ENCODE results near the gene LPP. TPM values are rescaled to one million over a fixed set of nuclear protein-coding genes. Genes with fewer than 3 reads are reported as not detected.

Gene LPP
- total and polyA plus RNA-seq, 9 of the 15 experiments (the other 6 are each of a cell fraction or from before 2014, with no cell fraction given), result 0.07 to 0.18 TPM; not detected in 7

DNA sequence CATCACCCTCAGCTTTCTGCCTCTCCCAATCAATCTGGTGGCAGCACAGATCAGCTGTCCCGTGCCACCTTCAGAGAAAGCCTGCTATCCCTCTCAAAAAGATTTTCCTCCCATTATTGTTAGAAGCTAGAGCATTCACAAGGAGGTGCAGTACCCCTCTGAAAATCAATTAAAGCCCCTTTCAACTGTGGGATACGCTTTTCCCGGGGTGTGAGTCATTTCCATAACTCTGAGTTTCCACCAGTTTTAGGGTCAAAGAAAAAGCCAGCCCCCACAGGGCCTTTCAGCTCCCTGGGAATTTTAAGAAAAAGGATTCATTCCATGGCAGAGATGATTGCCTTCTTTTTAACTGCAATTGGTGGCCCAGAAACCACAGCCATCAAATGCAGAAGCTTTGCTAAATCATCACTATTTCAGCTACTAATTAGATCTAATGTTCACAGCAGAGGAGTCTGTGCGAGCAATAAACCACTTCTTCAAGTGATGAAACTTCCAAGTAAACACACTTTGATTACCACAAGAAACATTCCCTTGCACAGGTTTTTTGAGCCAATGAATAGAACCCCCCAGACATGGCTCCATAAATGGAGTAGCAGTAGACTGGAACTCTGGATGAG, 747.8 kb downstream of the LPP start:
- no TSS peak for BruUV-seq (replicated peaks)
- intact Hi-C loops (cut with micrococcal nuclease), result no loop called here

More for the DNA sequence above, 747.8 kb downstream of the LPP start:
- Histone ChIP-seq H3K9ac (ENCODE audit: insufficient read depth in 1 of 2, low read depth in 2 of 2, low read length in 2 of 2) (no peak overlapping the region), H3K27me3 (ENCODE audit: control insufficient read depth in 2 of 2, insufficient read depth in 2 of 2, low read length in 2 of 2) (no peaks in the 10 kb centered on the region), H4K20me1 (replicated peaks; ENCODE audit: control insufficient read depth, insufficient read depth, low read length) (no peaks in the 10 kb centered on the region), H3K4me1 (replicated peaks in 1 of 2; ENCODE audit: control insufficient read depth in 2 of 2, insufficient read depth in 2 of 2, low read length in 2 of 2) (no peaks in the 10 kb centered on the region), H2AFZ (ENCODE audit: low read depth, low read length) (no peak overlapping the region), H3K9me3 (replicated peaks; ENCODE audit: control insufficient read depth, insufficient read depth, low read depth, low read length) (no peaks in the 10 kb centered on the region), H3K4me3 (no peak overlapping the region), H3K4me2 (ENCODE audit: insufficient read depth, low read length) (no peak overlapping the region), H3K27ac (ENCODE audit: extremely low read depth, low read depth, low read length) (no peak overlapping the region), H3K36me3 (ENCODE audit: control insufficient read depth, insufficient read depth, low read length) (no peaks in the 10 kb centered on the region), H3K79me2 (ENCODE audit: control insufficient read depth, insufficient read depth, low read length) (no peaks in the 10 kb centered on the region), H3K9me1 (ENCODE audit: control insufficient read depth, insufficient read depth, low read length) (no peaks in the 10 kb centered on the region)
- in situ Hi-C loops (cut with MboI), result no loop called here
- TF ChIP-seq CBFA2T3 (IDR thresholded peaks at IDR 0.05) (no peak), E2F6 (IDR thresholded peaks at IDR 0.05; ENCODE audit: borderline replicate concordance in 1 of 2, extremely low read depth in 1 of 2, insufficient read depth in 1 of 2, insufficient read length in 1 of 2, low read depth in 1 of 2, low read length in 1 of 2, poor library complexity in 1 of 2, severe bottlenecking in 1 of 2) (no peak), CTCFL (IDR thresholded peaks at IDR 0.05; ENCODE audit: borderline replicate concordance, insufficient read depth, low read depth, low read length, poor library complexity, severe bottlenecking) (no peak), ZNF41 (CRISPR knock-in tag; conservative IDR thresholded peaks at IDR 0.05) (no peak), ZNF76 (CRISPR knock-in tag; IDR thresholded peaks at IDR 0.05; ENCODE audit: borderline replicate concordance) (no peak), CXXC5 (CRISPR knock-in tag; IDR thresholded peaks at IDR 0.05) (no peak)
- 0% methylated on average over 4 of the region's 4 CpGs for WGBS (ENCODE audit: insufficient coverage, low coverage, missing lambda C conversion rate)
- FAIRE-seq (no peak), DNase-seq (ENCODE audit: extremely low read depth in 1 of 4, low spot score in 3 of 4) (no peak), ATAC-seq (no peak)
- ChIA-PET POLR2A (no interaction called here), CTCF (ENCODE audit: low intra/inter-chr PET ratio) (no interaction called here)

All from K562 (cell line).